GM19438 (cell line): ENCODE measurements around the gene RGS6.

Experiments
- ATAC-seq: cut with Tn5 transposase; IDR thresholded peaks from one replicate; pipeline ENCODE4 v1.9.1; 2021; ENCODE audit warnings: low read depth; ENCODE audit not compliant: unreplicated experiment

The RGS6 gene

DNA sequence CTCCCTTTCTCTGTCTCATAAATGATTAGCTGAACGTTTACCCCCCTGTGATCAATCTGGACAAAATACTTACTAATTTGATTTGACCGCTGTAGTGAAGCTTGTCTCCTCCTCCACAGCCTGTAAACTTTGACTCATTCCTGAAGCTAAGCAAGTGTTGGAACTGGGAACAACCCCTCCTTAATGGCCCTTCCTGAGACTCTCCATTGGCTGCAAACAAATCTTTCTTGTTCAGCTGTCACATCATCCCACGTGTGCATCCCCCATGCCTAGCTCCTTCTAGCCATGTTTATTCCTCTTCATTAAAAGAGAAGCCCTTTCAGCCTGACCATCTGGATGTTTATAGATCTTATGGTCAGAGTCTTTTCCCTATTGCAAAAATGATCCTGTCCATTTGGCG is 281.2 kb downstream of the RGS6 start:
- no peak for ATAC-seq

DNA sequence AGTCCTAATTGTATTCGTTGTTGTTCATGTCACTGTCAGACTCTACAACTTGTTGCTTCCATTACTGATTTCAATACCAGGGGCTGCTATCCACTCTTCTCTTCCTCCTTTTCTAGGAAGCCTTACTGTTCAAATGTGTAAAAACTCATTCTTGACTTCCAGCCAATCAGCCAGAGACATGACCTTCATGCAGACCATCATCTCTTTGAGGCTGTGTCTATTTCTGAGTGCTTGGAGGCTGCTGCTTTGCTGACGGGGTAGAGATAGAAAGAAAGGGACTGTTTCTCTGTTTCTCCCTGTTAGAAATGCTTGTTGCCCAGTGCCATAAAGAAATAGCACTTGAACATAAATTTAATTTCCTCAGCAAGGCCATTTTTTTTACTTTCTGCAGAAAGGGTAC is 282.9 kb downstream of the RGS6 start:
- no peak for ATAC-seq

DNA sequence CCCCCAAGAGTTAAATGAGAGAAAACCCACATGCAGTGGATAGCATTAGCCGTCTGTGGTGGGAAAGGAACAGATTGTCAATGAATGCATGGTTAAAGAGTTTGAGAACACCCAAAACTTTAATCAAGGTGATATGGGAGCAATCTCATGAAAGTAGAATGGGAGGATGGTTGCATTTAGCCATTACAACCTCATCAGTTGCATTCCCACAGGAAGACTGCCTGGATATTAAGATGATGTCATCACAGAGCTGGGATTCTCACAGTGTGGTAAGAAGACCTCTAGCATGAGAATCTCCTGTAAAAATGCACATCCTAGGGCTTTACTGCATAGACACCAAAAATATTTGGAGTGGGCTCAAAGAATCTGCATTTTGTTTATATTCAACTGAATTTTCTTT is 284.9 kb downstream of the RGS6 start:
- ATAC-seq, result no peak

DNA sequence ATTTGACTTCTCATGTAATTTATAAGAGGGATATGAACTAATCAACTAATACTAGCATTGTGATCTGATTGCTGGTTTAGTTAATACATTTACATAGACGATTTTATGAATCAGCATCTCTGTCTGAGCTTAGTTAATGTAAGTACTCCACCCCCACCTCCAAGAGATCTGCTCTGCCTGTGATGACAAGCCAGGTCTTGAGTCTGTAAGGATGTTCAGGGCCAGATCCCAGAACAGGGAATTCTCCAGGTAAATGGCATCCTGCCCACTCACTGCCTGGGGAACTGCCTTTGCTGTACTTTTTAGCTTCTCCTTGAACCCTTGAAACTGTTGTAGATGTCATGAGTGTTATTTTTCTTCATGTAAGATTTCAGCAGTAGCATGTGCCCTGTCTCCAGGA is 289.8 kb downstream of the RGS6 start:
- ATAC-seq, result no peak

DNA sequence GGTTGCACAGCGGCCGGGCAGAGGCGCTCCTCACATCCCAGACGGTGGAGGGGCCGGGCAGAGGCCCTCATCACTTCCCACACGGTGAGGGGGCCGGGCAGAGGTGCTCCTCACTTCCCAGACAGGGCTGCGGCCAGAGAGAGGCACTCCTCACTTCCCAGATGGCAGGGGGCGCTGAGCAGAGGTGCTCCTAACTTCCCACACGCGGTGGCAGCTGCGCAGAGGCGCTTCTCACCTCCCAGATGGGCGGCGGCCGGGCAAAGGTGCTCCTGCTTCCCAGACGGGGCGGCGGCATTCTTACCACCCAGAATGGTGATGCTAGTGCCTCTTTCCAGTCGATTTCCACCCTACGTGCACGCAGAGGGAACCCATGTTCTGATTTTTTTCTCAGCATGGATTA is 304.4 kb downstream of the RGS6 start:
- no peak for ATAC-seq

DNA sequence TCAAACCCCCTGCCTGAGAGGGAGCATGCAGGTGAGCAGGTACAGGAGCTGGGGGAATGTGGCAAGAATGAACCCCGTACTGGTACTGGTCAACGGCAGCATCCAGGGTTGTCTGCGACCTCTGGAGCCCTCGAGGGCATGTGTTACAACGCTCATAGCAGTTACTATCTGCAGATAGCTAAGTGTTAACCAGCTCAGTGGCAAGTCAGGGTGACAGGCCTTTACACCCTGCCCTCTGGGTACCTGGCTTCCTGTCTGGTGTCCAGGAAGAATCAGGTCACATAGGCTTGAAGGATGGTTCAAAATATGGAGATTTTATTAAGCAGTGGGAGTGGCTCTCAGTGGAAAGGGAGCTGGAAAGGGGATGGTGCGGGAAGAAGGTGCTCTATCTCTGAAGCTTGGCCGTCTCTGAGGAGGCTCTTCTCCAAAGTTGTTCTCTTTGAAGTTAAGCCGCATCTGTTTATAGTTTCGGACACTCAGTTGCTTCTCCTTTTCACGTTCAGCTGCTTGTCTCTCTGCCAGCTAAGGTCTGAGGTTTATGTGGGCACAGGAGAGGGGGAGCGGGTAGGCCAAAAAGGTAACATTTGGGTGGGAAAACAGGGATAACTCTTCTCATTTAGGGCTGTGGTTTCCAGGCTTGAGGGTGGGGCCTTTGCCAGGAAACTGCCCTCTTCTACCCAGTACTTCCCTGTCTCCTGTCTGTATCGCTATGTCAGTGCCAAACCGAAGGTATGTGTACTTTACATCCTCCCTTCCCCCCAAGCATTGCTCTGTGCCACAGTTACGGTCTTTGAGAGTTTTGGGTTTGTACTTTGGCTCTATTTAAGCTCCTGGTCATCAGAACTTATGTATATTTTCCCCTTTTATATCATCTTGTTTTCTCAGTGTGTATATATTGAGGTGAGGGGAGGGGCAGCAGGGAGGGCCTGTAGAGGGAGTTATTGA is 305.8 kb downstream of the RGS6 start:
- ATAC-seq, result no peak

DNA sequence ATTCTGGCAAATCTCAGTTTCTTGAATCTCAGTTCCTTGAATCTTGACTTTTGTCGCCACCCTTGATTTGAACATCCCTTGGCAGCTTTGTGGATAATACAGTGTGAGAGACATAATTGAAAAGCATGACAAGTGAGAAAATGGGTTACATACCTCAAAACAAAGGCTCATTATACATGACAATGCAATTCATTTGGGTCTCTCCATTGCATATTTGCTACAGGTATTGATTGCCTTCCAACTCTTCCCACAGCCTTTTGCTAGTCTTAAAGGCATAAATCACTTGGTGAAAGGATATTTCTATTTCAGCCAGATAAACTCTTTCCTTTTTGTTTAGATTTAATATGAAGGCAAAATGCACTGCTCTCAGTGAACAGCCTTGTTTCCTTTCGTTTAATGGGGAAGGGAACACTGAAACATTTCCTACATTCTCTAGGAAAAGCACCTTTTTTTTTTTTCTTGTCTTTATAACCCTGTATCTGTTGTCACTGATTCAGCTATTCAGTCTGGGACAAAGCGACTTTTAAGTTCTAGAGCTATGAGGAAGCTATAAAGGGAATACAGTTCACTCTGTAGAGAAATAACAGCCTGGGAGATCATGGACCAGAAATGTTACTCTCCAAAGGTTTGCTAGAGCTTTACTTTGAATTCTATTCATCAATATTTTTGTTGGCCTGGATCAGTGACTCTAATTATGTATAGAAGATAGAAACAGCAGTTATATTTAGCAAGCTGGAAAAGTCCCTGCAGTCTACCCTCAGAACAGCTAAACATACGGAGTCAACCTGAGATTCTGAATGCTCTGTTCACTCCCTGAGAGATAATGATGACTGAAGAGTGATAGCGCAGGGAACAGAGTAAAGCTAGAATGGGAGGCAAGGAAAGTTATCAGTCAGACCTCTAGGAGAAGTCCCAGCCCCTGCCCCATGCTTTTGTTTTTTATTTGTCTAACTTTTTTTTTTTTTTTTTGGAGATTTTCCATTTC is 311.4 kb downstream of the RGS6 start:
- ATAC-seq, result no peak

DNA sequence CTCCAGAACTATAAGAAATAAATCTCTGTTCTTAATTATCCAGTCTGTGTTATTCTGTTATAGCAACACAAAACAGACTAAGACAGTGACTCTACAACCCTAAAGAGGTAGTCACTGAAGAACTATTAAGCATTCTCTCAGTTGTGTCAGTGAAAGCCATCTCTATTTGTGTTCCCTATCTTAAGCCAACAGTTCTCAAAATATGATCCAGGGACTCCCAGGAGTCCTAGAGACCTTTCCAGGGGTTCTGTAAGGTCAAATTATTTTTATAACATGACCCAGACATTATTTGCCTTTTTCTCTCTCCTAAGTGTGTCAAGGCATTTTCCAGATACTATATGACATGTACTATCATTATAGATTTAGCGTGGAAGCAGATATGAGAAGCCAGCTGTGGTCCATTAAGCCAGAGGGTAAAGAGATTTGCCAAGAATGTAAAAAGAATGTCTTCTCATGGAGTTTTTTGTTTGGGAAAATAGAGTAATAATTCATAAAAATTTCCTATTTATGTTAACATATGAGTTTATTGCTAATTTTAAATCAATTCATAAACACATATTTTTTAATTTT is 315.8 kb downstream of the RGS6 start:
- no peak for ATAC-seq

DNA sequence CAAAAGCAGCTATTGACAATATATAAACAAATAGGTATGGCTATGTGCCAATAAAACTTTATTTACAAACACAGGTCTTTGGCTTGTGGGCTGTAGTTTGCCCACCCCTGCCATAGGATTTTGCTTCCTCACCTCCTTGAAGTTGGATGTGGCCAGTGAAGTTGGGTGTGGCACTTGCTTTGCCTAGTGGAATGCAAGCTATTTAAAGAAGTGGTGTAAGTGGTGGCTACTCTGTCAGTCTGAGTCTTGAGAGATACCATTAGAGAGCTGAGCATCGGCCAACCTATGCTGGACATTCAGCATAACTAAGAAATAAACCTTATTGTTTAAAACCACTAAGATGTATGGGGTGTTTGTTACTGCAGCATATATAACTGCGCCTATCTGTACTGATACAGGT is 321.3 kb downstream of the RGS6 start:
- no peak for ATAC-seq

DNA sequence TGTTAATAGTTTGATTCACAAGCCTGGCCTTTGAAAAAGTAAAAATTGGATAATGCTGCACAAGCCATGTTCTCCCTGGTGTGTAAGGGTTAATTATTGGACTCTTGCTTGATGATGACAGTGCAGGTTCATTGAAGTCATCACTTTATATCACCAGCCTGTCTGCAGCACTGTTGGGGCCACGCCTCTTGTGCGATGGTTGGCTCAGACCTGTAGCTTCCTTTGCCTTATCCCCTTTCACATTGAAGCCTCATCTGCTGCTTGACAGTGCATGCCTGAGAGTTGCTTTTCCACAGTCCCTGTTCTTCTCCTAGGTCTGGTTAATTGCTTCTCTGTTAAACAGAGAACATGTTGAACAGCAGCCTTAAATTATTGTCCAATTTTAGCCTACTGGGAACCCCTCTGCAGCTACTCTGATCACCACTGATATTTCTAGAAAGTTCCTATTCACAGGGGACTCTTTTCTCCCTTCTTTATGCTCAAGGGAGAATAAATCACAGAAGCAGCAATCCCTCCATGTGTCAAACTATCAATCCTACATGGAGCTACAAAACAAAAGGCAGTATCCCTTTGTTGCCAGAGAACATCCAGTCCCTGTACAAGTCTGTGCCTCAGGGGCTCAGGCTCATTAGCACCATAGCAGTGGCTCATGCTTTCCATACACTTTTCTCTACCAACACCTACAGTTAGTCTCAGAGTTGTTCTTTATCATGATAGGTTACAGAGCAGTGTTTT is 322.1 kb downstream of the RGS6 start:
- no peak for ATAC-seq

DNA sequence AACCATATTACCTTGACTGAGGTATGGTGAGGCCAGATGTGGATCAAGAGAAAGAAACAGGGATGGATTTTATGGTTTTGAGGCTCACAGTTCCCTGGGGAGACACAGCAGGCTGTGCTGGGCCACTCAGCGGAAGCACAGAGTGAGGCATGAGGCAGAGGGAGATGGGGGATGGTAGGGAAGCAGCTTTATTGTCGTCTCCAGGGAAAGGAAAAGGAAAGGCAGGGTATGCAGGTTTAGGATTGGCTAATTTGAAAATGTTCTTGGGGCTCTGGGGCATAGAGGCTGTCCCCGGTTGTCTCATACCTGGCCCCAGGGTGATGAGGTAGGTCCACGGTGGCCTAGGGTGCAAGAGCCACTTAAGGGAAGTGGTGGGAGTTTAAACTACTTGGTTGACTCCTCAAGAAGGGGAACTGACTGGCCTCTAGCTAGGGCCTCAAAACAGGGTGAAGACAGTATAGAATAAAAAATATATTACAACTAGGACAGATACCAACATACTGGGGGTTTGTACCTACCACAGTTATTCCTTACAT is 322.8 kb downstream of the RGS6 start:
- no peak for ATAC-seq

DNA sequence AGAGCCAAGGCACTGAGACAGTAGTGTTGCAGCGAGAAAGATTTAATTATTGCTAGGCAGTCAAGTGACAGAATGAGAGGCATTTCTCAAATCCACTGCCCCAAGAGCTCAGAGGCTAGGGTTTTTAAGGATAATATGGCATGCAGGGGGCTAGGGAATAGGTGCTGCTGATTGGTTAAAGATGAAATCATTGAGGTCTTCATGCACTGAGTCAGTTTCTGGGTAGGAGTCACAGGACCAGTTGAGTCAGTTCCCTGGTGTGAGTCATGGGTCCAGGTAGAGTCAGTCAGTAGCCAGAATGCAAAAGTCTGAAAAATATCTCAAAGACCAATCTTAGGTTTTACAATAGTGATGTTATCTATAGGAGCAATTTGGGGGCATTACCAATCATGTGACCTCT is 323.8 kb downstream of the RGS6 start:
- ATAC-seq, result no peak

DNA sequence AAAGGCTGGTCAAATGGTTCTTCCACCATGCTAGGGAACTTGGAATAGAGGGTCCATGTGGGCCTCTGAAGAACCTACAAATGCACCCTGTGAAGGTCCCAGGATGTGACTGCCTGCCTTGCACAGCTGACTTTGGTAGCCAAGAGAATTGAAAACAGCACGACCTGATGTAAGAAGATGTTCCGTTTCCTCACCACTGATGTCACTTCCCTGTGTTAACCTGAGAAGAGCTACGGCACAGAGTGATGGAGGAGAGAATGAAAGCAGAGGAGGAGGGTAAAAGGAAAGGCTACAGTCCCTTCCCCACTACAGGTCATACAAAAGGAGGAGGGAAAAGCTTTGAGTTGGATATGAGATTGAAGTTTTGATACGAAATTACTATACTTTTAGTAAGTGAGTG is 328.8 kb downstream of the RGS6 start:
- no peak for ATAC-seq

DNA sequence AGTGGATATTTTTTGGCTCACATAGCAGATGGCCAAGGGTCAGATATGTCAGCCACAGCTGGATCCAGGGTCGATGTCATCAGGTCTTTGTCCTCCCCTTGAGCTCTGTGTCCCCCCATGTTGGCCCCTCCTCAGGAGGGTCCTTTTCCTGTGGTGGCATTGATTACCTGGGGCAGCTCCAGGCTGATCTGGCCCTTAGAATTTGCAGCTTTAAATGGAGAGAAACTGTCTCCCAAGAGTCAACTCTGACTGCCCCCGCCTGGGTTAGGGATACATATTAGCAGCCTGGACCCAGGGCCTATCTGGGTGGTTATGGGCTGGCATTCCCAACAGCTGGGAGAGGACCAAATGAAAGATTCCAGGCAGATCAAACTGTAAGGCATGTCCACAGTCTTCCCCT is 330.5 kb downstream of the RGS6 start:
- no peak for ATAC-seq

DNA sequence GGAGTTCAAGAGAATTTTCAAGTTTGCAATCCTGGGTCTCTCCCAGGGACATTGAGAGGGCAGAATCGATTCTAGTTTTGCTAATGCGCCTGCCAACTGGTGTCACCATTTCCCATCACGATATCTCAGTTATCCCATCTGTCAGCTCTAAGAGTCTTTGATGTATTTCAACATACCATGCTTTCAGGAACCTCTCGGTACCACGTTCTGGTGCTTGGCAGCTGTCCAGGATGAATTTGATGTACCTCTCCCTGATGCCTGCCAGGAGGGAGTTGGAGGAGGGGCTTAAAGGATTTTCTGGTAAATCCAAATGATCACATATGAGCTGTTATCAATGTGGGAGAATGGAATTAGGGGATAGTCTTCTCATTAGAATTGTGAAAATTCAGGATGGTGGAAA is 332.5 kb downstream of the RGS6 start:
- no peak for ATAC-seq

DNA sequence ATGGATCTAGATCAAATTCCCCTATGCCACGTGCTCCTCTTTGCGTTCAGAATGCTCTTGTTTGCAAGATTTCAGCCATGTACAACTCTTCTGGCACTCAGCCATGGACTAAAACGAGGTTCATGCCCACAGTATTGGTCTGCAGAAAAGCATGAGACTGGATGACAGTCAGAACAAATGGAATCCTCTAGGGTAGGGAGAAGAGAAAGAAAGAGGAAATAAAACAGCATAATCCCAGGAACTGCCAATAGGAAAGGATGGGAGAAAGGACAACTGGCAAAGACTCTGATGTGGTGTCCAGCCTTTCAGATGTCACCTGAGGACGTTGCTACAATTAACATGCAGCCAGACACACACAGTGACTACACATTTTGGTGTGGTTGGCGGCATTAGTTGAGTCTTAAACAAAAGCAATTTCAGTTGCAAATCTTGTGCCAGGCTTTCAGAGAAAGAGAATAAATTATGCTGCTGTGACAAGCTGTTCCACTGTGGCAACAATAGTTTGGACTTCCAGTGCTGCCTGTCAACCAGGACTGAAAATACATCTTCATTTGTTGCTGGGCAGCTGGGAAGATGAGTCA is 338.0 kb downstream of the RGS6 start:
- ATAC-seq, result no peak

DNA sequence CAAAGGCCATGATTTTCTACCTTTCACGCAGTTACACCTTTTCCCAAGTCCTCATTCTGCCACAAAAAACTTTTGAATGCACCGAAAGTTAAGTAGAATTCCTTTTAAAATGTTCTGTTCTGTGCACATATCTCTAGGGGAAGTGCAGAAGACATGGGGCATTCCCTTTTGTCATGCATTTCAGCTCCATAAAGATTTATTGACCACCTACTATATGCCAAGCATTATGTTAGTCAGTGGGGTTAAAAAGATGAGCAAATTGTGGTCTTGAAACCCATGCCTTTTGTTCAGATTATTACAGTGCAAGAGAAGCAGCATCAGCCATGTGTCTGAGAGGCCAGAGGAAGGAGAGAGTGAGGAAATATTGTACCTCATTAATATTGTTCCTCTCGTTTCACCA is 338.5 kb downstream of the RGS6 start:
- no peak for ATAC-seq

DNA sequence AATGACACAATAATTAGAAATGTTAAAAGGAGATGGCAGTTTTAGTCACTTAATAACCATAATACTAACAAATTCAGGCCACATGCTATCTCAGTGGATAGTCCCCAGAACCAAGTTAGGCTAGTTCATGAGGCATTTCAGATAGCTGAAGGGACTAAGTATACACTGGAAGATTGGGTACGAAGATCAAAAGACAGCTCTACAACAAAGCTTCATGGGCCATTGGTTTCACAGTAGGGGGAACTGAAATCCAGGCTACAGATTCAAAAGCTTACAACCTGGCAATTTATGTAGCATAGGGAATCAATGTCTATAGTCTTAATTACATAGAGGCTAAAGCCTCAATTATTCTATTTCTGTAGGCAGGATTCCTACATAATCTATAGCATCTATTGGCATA is 343.0 kb downstream of the RGS6 start:
- no peak for ATAC-seq

DNA sequence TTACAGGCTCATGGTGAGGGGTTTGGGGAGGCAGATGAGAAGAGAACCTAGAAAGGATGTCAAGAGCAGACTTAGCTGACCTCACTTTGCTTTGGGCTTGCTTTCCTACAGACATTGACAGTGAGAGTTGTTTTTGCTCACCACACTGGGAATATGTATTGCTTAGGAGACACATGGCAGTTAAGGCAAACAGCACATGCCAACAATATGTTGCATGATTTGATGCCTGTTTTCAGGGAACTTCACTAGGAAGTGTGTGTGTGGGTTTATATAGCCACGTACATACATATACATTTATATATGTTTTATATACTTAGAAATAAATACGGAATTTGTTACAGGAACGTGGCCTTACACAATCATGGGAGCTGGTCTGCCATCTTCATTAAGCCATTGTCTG is 346.1 kb downstream of the RGS6 start:
- ATAC-seq, result no peak

DNA sequence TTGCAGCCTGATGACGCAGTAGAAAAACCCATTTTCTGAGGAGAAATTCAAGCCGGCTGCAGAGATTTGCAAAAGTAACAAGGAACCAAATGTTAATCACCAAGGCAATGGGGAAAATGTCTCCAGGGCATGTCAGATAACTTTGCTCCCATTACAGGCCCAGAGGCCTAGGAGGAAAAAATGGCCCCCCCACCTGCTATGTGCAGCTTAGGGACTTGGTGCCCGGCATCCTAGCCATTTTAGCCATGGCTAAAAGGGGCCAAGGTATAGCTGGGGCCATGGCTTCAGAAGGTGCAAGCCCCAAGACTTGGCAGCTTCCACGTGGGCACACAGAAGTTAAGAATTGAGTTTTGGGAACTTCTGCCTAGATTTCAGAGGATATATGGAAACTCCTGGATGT is 351.9 kb downstream of the RGS6 start:
- ATAC-seq, result no peak
